ENCODE measurements around the gene PRKN.

PRKN gene

DNA sequence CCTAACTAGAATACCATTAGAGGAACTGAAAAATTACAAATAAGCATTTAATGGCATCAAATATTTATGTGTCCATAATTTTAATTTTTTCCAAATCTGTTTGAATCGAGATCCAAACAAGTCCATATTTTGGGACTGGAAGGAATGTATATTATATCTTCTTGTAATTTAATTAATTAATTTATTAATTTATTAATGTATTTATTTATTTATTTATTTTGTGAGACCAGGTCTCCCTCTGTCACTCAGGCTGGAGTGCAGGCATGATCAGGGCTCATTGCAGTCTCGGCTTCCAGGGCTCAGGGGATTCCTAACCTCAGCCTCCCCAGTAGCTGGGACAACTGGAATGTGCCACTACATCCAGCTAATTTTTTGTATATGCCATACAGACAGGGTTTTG lies 453.6 kb downstream of the PRKN start:
- DNase-seq: no peak

DNA sequence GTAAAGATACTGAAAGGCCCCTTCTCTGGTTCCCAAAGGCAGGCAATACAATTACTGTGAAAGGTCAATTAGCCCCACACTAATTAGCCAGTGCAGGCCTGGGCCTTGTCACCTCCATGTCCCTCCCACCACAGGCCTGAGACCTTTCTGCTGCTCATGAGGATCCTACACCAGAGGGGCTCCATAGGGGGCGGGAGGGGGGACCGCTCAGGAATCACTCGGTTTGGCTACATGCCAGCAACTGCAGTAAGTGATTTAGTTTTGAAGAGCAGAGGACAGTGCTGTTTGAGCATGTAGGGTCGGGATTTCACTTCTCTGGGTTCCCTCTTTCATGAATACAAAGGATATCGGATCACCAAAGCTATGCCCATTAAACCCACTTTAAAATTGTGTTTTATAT lies 455.6 kb downstream of the PRKN start:
- DNase-seq: no peak

DNA sequence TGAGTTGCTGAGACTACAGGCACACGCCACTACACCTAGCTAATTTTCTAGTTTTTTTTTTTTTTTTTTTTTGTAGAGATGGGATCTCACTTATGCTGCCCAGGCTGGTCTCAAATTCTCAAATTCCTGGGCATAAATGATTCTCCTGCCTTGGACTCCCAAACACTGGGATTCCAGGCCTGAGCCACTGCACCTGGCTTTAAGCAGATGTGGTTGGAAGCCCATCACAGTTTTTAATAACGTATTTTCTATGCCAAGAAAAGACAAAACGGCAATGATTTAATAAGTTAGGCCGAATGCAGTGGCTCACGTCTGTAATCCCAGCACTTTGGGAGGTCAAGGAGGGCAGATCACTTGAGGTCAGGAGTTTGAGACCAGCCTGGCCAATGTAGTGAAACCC lies 456.6 kb downstream of the PRKN start:
- no peak for DNase-seq

DNA sequence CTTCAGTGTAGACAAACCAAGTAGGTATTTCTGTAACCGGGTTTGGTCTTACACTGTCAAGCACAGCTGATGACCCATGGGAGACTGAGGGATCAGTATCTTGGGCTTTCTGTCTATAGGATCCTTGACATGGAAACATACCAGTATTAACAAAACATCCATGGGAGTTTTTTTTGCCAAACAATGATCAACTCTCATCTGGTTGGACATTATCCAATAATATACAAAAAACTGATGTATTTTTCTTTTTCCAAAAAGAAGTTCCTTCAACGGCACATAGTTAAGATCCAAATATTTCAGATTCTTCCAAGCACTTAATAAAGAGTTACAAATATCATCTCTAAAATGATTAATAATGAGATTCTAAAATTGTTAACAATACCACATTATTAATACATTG lies 459.9 kb downstream of the PRKN start:
- DNase-seq: no peak

DNA sequence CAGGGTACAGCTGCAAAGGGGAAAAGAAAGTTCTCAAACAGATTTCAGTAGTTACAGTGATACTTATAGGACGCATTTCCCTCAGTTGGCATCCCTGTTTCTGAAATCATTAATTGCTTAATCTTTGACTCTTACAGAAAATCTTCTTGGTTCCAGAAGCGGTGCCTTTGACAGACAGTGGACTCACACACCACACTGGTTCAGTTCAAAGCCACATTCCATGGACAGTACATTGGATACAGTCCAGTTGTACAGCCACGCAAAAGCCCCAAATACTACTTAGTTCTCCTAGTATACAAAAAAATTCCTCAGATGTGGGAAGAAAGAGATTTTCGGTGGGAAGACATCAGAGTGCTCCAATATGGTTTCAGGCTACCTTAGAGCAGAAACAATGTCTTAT lies 460.4 kb downstream of the PRKN start:
- no peak for DNase-seq

DNA sequence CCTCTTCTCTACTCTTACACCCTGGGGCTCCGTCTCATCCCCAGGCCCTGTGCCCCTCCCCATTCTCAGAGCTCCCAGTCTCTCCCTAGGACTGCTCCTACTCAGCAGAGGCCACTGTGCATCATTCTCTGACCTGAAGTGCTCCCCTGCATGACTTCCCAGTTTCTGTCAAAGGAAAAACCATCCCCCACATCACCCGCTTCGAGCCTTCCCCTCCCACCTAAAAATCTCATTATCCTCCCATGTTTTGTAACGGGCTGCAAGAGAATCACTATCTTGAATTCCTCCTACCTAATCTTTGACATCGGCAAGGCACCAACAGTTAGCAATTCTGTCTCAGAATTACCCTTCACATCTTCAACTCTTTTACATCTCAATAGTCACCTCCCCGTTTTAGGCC lies 463.0 kb downstream of the PRKN start:
- no peak for DNase-seq

DNA sequence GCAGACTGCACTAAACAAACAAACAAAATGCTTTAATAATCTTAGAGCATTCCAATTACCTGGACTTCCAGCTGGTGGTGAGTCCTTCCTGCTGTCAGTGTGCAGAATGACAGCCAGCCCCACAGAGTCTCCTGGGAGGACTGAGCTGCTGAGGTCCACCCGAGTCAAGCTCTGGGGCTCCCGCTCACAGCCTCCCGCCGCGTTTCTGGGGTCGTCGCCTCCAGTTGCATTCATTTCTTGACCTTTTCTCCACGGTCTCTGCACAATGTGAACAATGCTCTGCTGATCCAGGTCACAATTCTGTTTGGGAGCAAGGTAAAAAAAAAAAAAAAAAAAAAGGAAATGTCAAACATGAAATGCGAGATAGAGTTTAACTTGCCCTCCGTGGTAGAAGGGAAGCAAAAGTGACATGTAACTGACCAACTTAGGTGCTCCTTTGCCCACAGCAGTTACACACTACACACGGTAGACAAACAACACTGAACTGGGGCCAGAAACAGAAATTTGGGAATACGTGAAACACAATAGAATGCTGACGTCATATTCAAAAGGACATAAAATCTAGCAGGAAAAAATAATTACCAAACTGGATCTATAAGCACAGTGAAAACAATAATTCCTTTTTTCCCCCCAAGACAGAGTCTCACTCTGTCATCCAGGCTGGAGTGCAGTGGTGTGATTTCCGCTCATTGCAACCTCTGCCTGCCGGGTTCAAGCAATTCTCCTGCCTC lies 464.9 kb downstream of the PRKN start:
- DNase-seq: no peak

DNA sequence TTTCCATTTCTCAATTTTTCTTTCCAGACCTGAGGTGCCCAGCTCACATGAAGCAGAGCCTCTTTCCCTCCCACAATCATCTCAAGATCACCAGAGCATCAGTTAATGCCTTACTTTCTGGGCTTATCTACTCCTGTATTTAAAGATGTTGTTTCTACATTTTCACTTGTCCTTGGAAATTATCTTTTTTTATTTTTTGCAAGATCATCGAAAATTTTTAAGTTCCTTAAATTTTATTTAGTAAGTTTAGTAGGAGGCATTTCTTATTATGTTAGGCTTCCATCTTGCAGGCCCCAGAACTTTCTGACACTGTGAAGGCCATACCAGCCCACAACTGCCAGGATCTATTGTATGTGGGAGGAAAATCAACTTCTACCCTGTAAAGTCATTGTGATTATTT lies 466.0 kb downstream of the PRKN start:
- DNase-seq: no peak

DNA sequence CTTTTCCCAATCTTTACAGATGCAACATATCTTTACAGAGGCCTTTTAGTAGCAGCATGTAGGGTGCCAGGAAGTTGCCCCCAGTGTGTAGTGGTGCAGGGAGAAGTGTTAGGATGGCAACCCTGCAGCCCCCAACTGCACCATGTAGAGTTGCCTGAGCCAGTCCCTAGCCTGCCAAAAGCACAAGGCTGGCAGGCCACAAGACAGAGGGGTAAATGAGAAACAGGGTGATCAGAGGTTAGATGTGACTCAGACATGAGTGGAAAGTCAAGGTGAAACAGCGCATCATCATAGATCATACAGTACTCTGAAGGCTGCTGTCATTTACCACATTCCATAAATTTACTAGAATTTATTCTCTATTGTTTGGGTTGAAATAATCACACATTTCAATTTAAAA lies 467.5 kb downstream of the PRKN start:
- no peak for DNase-seq

DNA sequence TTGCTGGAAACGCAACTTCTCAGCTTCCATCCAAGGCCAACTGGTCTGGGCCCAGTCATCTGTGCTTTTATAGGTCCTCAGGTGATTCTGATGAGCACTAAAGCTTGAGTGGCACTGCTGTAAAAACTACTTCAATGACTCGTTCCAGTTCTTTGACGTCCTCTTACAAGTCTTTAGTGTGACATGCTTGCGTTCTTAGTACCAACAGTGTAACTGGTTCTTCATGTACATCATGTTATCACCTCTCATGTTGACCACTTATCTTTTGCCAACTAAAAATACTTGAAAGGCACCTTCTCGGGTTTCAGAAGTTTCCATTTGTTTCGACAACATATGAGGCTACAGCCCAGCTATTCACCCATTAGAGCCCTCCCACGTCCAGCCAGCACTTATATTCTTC lies 468.9 kb downstream of the PRKN start:
- DNase-seq: no peak

DNA sequence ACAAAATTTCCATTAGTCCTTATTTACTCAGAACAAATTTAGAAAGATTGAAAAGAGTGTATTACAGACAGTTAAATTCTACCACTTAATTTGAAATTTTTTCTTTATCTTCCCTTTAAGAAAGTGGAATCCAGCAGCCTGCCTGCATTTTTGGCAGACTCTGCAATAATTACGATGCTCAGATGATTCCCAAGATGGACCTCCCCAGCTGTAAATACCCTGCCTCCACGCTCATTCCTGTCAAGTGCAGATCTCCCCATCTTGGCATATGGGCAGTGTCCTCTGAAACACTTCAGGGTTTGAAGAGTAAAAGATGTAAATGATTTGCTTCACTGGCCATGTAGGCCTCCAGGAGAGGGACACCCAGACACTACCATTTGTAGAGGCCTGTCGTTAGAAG lies 471.2 kb downstream of the PRKN start:
- DNase-seq: no peak

DNA sequence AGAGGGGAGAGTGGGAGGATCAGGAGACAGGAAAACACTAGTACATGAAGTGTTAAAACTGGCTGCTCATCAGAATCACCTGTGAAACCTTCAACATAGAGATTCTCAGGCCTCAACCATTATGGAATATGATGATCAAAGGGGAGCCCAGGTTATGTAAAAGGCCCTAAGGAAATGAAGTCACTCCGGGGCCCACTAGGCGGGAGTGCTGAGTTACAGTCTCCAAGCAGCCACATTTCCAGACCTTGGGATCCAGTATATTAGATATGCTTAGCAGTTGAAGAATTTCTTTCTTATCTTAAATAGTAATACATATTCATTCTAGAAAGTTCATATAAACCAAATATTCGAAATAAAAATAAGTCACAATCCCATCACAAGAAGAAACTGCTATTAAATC lies 476.3 kb downstream of the PRKN start:
- no peak for DNase-seq

DNA sequence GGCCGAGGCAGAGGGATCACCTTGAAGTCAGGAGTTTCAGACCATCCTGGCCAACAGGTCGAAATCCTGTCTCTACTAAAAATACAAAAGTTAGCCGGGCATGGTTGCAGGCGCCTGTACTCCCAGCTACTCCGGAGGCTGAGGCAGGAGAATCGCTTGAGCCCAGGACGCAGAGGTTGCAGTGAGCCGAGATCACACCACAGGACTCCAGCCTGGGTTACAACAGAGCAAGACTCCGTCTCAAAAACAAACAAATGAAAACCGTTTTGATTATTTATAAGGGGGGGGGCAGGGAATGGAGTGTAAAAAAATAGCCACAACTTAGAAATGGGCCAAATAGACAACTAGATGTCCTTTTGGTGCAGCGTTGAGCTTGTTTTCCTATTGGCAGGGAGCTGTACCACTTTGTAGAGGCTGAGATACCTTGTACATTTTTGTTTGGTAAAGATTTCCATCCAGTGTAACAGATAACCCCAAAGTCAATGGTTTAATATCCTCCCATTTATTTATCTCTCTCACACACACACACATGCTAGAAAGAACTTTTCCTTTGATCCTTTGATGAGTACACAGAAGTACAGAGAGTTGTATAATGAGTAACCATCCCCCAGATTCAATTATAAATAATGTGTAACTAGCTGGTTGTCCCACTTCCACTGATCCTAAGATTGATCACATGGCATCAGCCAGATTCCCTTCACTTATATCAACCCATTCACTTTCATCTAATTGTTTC lies 477.5 kb downstream of the PRKN start:
- DNase-seq: no peak

DNA sequence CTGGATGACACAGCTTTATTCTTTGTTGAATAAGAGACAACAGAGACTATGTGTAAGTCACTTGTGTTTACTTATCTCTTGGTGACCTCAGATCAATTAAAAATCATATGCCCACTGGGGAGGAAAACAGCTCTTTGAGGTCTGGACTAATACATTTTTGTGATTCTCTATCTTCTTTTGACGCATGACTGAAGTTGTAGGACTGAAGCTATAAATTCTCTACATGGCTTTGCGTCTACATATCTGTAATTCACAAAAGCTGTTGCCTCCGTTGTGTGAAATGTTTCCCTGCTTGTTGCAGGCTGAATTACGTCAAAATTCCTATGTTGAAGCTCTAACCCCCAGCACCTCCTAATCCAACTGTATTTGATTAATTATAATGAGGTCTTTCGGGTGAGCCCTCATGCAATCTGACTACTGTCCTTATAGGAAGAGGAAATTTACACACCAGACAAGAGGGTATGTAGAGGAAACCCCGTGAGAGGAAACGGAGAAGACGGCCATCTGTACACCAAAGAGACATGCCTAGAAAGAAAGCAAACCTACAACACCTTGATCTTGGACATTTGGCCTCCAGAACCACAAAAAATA lies 481.6 kb downstream of the PRKN start:
- no peak for DNase-seq

DNA sequence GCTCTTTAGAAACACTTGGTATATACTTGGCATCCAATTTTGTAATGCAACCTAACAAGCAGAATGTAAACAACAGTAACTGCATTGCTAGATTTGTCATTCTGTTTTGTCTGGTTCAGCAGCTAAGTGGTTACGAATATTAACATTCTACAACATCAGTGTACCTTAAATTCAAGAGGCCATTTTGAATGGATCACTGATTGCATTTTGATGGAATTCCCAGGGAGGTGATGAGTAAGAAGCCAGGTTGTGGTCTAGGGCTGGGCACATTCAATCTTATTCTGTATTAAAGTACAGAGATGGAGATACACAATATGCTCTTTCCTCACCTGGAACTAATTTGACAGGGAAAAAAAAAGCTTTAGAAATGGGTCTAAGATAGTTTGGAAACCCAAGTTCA lies 483.5 kb downstream of the PRKN start:
- no peak for DNase-seq

DNA sequence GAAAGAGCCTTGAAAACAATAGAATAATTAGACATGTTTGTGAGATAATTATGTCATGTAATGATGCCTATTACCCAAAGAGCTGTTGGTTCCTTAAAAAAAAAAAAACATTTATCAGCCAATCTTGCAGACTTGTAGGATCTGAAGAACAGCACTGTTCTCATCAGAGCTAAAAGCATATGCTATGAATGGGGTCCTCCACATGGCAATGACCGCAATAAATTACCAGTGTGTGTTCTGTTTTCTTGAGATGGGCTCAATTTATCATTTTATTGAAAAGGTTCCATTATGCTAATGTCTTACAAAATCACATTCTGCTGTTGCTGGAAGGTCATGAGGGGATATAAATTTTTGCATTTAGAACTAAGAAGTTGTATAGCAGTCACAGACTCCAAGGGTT lies 484.7 kb downstream of the PRKN start:
- no peak for DNase-seq

DNA sequence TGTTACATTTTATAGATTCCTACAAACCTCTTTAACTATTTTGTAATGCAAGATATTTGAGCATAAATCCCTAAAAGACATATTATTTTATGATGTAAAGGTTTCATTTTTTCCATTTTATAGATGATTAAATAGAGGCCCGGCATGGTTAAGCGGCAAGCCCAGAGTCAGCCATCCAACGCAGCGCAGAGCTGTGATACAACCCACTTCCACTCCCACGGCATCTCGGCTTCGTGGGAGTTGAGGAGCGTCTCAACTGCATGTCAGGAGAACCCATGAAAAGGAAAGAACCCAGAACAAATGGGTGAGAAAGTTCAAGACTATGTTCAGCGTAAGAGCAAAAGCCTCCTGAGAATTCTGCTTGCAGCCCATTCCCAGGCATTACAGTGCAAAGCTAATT lies 488.2 kb downstream of the PRKN start:
- no peak for DNase-seq

DNA sequence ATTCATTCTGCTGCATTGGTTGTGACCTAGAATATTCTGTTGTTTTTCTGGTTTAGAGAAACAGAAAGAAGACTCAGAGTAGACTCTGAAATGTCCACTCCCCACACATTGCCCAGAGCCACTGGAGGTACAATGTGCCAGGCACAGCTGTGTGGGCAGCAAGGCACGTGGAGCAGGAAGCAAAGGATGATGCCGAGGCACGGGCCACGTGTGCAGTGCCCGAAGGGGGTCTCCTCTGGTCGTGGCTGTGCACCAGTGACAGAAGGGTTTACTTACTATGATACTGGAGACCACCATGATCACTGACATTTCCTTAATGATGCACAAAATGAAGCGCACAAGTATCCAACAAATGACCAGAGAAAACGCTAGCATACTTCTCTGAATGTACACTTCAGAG lies 488.9 kb downstream of the PRKN start:
- no peak for DNase-seq

DNA sequence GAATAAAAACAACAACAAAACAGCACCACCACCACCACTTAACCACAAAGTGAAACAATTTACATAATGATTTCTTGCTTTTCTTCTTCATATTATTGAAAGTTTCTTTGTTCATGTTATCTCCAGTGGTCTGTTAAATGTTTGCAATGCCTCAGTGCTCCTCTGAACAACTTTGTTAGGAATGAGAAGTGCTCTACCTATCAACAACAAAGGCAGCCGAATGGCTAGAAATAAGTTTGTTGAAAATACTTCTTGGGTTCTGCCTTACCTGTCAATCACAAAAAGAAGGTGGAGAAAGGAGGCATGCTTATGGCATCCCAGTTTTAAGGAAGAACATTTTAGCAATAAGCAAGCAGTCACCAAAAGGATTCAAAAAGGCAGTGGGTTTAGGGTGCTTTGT lies 490.2 kb downstream of the PRKN start:
- no peak for DNase-seq

DNA sequence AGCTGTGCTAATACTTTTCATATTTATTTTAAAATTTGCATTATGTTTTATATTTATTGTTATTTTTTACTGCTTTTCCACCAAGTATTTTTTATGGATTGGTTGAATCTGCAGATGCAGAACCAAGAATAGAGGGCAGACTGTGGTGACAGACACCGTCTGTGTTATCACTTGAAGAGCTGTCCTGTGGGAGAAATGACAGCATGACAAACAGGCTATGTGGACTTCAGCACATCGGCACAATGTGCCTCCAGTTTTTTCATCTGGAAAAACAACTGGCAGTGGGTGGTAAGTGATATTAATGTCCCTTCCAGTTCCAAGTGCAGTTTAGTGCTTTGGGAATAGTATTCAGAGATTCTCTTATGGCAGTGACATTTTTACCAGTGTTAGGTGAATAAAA lies 492.9 kb downstream of the PRKN start:
- no peak for DNase-seq

DNA sequence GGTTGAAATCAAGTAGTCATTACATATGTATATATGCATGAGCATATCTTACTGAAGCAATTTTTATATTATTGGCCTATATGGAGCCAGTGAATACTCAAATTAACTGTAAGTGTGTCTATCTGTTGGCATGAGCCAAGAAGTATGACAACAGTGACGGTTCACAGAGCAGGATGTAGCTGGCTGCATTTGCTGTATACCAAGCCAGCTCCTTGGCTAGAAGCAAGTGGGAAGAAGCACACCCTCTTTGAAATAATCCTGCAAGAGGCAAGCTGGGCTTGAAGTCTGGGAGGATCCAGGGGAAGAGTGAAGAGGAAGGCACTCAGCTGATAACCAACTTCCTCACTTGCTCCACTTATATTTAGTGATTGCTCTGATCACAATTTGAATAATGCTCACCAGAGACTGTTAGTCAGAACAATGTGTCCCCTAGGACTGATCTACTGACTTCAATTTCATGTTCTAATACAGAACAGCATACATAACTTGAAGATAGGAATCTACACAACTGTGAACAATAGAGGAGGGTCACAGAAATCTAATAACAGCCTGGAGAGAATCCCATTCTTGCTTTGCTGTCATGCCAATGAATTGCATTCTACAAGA lies 497.3 kb downstream of the PRKN start:
- DNase-seq: no peak

DNA sequence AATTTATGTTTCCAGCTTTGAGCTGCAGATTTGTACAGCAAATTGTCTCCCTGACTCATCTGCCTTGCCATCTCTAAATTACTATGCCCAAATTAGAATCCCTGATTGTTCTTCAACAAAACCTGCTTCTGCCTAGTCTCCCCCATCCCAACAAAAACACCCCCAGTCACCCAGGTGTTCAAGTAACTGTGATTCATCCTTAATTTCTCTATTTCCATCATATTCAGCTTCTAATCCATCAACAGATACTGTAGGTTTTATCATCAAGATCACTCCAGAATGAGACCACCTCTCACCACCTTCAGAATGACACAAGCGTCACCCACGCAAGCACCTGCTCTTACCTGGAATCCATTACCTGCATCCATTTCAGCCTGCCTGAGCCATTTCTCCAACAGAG lies 498.5 kb downstream of the PRKN start:
- DNase-seq: no peak

DNA sequence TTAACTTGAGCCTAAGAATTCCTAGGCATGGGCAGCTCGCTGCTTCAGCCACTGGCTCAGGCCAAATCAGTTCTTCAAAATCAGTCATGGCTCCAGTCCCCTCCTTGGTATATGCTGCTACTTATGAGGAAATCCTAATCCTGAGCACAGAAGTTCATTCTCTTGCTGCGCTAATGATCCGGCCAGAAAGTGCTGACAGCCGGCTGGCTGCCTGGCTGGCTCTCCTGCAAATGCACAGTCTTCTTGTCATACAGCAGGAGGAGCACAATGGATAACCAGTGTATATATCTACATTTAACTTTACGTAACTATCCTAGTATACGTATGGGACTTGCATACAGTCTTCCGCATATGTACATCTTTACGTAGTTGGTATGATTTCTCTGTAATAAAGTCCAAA lies 500.8 kb downstream of the PRKN start:
- no peak for DNase-seq

DNA sequence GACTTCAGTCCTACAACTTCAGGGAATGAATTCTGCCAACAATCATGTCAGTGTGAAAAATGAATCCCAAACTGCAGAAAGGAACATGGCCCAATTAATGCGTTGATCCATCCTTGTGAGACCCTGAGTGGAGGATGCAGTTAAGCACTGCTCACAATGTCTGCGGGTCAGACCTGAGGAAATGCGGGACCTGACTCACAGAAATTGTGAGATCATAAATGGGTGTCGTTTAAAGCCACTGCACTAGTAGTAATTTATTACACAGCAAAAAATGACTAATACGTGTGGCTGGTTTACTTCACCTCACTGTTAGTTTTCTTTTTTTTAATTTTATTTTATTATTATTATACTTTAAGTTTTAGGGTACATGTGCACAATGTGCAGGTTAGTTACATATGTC lies 505.0 kb downstream of the PRKN start:
- DNase-seq: no peak

Measured in CD4-positive, alpha-beta T cell treated with Interleukin-17A for 4 hours (primary cell).